HepG2 (cell line): Measurements from ENCODE around the gene CASKIN1. TPM values are rescaled to one million over a fixed set of nuclear protein-coding genes. Genes with fewer than 3 reads are reported as not detected.
A peak's percentile ranks its signal among the peaks of the same experiment; 100 is the strongest.

Source experiments
- HIVEP1 ChIP-seq: sonication (generic); formaldehyde crosslinking; IDR thresholded peaks from 2 replicates; pipeline ENCODE4 v1.4.0; 2020; ENCODE audit warnings: mild to moderate bottlenecking, missing genetic modification reagents
- KLF11 ChIP-seq: IDR thresholded peaks from 2 replicates; pipeline ENCODE4 v1.6.1; 2016; ENCODE audit warnings: missing compliant biosample characterization
- NCOA1 ChIP-seq: sonication (generic); formaldehyde crosslinking; IDR thresholded peaks from 2 replicates; pipeline ENCODE4 v1.9.0; 2021; ENCODE audit warnings: missing genetic modification reagents
- ZNF446 ChIP-seq: sonication (generic); formaldehyde crosslinking; IDR thresholded peaks from 2 replicates; pipeline ENCODE4 v1.5.0; 2020; ENCODE audit warnings: mild to moderate bottlenecking, missing genetic modification reagents
- ZNF674 ChIP-seq: sonication (generic); formaldehyde crosslinking; IDR thresholded peaks from 2 replicates; pipeline ENCODE4 v1.5.0; 2020; ENCODE audit warnings: low read depth, mild to moderate bottlenecking, missing genetic modification reagents
- ZNF709 ChIP-seq: sonication (generic); formaldehyde crosslinking; IDR thresholded peaks from 2 replicates; pipeline ENCODE4 v1.5.0; 2020; ENCODE audit warnings: mild to moderate bottlenecking, missing genetic modification reagents
- polyA plus RNA-seq, 8 experiments: library from polyadenylated mRNA; depleted of rRNA in 3 of 8; stranded (reverse) in 7 of 8; unstranded in 1 of 8; fragments of >200 nt; fragmentation: Illumina TruSeq in 4 of 8; extraction: Trizol in 4 of 8; gene quantifications; 2 replicates each; pipeline versions ENCODE4 v1.2.1 to v1.2.3, GENCODE V29; 2011 to 2016; ENCODE audit warnings: low read depth in 4 of 8, missing spikeins in 1 of 8, mixed read lengths in 1 of 8; ENCODE audit not compliant: insufficient read depth in 1 of 8
- total RNA-seq, 5 experiments: library from RNA; depleted of rRNA; stranded (reverse); fragments of >200 nt; fragmentation: Illumina TruSeq; extraction: Trizol; gene quantifications; 2 replicates each; pipeline ENCODE4 v1.2.3, GENCODE V29; 2016; ENCODE audit warnings: low read depth in 1 of 5
- TF ChIP-seq, protein P1 (sequence below): sonication (generic); formaldehyde crosslinking; IDR thresholded peaks from 2 replicates; pipeline ENCODE4 v1.4.0; 2020; ENCODE audit warnings: missing genetic modification reagents, borderline replicate concordance
- TF ChIP-seq, protein P2 (sequence below): sonication (generic); formaldehyde crosslinking; IDR thresholded peaks from 2 replicates; pipeline ENCODE4 v1.5.0; 2020; ENCODE audit warnings: mild to moderate bottlenecking, missing genetic modification reagents
- TF ChIP-seq, protein P3 (sequence below): IDR thresholded peaks from 2 replicates; pipeline ENCODE4 v1.6.1; 2016; ENCODE audit warnings: low read depth, missing genetic modification reagents, missing compliant biosample characterization
- TF ChIP-seq, protein P4 (sequence below): sonication (generic); formaldehyde crosslinking; IDR thresholded peaks from 2 replicates; pipeline ENCODE4 v1.4.0; 2020; ENCODE audit warnings: mild to moderate bottlenecking, missing genetic modification reagents, borderline replicate concordance

The CASKIN1 gene
- total and polyA plus RNA-seq, 2 of the 13 experiments (the other 11 are each of a cell fraction or from before 2014, with no cell fraction given), result 1.2 to 2.2 TPM

DNA sequence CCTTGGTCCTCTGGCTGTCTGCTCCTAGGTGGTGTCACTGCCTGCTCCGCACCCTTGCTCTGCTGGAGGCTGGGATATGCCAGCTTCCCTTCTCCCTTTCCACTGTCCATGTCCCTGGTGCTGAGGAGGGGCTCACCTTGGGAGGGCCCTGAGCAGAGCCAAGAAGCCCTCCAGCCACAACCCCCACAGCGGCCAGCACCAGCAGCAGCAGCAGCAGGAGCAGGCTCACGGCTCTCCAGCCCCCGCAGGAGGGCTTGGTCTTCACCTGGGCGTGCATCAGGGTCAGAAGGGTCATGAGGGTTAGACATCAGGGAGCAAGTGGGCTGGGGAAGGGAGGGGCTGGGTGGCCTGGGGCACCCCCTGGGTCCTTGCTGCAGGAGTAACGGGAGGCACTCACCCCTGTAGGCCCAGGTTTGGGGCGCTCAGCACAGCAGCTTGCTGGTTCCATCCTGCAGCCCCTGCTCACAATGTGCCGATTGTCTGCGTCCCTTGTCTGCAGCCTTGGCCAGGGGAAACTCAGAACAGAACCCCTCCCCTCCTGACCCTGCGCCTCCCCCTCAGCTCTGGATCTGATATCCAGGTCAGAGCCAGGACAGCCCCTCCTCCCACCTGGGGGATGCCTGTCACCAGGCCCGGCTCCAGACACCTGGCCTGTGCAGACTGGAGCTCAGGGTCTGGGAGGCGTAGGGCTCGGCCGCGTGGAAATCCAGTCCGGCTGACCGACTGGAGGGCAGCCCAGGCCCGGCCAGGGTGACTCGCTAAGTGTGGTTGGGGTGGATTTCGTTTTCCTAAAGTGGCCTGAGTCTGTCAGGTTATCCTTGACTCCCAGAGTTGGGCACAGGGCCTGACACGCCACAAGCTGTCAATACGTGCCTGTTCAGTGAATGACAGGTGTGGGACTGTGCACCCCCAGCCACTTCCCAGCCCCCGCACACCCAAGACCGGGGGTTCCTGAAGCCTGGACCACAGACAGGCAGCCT lies 14.3 kb upstream of the CASKIN1 start, which contains the start of gene BRICD5 (continued):
- TF ChIP-seq, protein P1, sequence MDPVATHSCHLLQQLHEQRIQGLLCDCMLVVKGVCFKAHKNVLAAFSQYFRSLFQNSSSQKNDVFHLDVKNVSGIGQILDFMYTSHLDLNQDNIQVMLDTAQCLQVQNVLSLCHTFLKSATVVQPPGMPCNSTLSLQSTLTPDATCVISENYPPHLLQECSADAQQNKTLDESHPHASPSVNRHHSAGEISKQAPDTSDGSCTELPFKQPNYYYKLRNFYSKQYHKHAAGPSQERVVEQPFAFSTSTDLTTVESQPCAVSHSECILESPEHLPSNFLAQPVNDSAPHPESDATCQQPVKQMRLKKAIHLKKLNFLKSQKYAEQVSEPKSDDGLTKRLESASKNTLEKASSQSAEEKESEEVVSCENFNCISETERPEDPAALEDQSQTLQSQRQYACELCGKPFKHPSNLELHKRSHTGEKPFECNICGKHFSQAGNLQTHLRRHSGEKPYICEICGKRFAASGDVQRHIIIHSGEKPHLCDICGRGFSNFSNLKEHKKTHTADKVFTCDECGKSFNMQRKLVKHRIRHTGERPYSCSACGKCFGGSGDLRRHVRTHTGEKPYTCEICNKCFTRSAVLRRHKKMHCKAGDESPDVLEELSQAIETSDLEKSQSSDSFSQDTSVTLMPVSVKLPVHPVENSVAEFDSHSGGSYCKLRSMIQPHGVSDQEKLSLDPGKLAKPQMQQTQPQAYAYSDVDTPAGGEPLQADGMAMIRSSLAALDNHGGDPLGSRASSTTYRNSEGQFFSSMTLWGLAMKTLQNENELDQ (CRISPR knock-in tag), result no peak
- TF ChIP-seq NCOA1 (CRISPR knock-in tag) (0 out of 2 replicates have a peak, but pooled peaks have one; percentile 50), ZNF446 (CRISPR knock-in tag) (no peak), KLF11 (CRISPR knock-in tag) (no peak), HIVEP1 (CRISPR knock-in tag) (no peak), ZNF674 (CRISPR knock-in tag) (no peak), ZNF709 (no peak)
- TF ChIP-seq, protein P2, sequence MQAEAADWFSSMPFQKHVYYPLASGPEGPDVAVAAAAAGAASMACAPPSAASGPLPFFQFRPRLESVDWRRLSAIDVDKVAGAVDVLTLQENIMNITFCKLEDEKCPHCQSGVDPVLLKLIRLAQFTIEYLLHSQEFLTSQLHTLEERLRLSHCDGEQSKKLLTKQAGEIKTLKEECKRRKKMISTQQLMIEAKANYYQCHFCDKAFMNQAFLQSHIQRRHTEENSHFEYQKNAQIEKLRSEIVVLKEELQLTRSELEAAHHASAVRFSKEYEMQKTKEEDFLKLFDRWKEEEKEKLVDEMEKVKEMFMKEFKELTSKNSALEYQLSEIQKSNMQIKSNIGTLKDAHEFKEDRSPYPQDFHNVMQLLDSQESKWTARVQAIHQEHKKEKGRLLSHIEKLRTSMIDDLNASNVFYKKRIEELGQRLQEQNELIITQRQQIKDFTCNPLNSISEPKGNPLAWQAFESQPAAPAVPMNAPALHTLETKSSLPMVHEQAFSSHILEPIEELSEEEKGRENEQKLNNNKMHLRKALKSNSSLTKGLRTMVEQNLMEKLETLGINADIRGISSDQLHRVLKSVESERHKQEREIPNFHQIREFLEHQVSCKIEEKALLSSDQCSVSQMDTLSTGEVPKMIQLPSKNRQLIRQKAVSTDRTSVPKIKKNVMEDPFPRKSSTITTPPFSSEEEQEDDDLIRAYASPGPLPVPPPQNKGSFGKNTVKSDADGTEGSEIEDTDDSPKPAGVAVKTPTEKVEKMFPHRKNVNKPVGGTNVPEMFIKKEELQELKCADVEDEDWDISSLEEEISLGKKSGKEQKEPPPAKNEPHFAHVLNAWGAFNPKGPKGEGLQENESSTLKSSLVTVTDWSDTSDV (CRISPR knock-in tag), result no peak
- TF ChIP-seq, protein P3, sequence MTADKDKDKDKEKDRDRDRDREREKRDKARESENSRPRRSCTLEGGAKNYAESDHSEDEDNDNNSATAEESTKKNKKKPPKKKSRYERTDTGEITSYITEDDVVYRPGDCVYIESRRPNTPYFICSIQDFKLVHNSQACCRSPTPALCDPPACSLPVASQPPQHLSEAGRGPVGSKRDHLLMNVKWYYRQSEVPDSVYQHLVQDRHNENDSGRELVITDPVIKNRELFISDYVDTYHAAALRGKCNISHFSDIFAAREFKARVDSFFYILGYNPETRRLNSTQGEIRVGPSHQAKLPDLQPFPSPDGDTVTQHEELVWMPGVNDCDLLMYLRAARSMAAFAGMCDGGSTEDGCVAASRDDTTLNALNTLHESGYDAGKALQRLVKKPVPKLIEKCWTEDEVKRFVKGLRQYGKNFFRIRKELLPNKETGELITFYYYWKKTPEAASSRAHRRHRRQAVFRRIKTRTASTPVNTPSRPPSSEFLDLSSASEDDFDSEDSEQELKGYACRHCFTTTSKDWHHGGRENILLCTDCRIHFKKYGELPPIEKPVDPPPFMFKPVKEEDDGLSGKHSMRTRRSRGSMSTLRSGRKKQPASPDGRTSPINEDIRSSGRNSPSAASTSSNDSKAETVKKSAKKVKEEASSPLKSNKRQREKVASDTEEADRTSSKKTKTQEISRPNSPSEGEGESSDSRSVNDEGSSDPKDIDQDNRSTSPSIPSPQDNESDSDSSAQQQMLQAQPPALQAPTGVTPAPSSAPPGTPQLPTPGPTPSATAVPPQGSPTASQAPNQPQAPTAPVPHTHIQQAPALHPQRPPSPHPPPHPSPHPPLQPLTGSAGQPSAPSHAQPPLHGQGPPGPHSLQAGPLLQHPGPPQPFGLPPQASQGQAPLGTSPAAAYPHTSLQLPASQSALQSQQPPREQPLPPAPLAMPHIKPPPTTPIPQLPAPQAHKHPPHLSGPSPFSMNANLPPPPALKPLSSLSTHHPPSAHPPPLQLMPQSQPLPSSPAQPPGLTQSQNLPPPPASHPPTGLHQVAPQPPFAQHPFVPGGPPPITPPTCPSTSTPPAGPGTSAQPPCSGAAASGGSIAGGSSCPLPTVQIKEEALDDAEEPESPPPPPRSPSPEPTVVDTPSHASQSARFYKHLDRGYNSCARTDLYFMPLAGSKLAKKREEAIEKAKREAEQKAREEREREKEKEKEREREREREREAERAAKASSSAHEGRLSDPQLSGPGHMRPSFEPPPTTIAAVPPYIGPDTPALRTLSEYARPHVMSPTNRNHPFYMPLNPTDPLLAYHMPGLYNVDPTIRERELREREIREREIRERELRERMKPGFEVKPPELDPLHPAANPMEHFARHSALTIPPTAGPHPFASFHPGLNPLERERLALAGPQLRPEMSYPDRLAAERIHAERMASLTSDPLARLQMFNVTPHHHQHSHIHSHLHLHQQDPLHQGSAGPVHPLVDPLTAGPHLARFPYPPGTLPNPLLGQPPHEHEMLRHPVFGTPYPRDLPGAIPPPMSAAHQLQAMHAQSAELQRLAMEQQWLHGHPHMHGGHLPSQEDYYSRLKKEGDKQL, result no peak
- TF ChIP-seq, protein P4, sequence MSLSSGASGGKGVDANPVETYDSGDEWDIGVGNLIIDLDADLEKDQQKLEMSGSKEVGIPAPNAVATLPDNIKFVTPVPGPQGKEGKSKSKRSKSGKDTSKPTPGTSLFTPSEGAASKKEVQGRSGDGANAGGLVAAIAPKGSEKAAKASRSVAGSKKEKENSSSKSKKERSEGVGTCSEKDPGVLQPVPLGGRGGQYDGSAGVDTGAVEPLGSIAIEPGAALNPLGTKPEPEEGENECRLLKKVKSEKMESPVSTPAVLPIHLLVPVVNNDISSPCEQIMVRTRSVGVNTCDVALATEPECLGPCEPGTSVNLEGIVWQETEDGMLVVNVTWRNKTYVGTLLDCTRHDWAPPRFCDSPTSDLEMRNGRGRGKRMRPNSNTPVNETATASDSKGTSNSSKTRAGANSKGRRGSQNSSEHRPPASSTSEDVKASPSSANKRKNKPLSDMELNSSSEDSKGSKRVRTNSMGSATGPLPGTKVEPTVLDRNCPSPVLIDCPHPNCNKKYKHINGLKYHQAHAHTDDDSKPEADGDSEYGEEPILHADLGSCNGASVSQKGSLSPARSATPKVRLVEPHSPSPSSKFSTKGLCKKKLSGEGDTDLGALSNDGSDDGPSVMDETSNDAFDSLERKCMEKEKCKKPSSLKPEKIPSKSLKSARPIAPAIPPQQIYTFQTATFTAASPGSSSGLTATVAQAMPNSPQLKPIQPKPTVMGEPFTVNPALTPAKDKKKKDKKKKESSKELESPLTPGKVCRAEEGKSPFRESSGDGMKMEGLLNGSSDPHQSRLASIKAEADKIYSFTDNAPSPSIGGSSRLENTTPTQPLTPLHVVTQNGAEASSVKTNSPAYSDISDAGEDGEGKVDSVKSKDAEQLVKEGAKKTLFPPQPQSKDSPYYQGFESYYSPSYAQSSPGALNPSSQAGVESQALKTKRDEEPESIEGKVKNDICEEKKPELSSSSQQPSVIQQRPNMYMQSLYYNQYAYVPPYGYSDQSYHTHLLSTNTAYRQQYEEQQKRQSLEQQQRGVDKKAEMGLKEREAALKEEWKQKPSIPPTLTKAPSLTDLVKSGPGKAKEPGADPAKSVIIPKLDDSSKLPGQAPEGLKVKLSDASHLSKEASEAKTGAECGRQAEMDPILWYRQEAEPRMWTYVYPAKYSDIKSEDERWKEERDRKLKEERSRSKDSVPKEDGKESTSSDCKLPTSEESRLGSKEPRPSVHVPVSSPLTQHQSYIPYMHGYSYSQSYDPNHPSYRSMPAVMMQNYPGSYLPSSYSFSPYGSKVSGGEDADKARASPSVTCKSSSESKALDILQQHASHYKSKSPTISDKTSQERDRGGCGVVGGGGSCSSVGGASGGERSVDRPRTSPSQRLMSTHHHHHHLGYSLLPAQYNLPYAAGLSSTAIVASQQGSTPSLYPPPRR (CRISPR knock-in tag), result no peak
